Heart left ventricle (tissue), 16 donors: ENCODE results near the gene PCK1. TPM values are rescaled to one million over a fixed set of nuclear protein-coding genes. Genes with fewer than 3 reads are reported as not detected.

Experiments used
- ATAC-seq, 4 donors: fragments of 200-7000 bp; cut with Tn5 transposase; one replicate each; pipeline ENCODE4 v1.9.1; 2020 to 2022; ENCODE audit warnings: moderate library complexity in 4 of 4, mild to moderate bottlenecking in 3 of 4, moderate number of reproducible peaks in 1 of 4
- DNase-seq, 5 donors: peaks; one replicate each; pipeline ENCODE4 v3.0.0-alpha.2; 2020
- H3K27ac ChIP-seq, 12 donors: fragments of 200-600 bp; sonication (generic) in 4 of 12; one replicate each; pipeline versions ENCODE4 v1.5.0 to v1.8.0; 2016 to 2022; ENCODE audit warnings: mild to moderate bottlenecking in 2 of 12
- H3K27me3 ChIP-seq, 9 donors: fragments of 200-600 bp; sonication (generic) in 2 of 9; one replicate each; pipeline versions ENCODE4 v1.5.1 to v1.8.0; 2016 to 2022; ENCODE audit warnings: mild to moderate bottlenecking in 3 of 9
- H3K36me3 ChIP-seq, 9 donors: fragments of 200-600 bp; sonication (generic) in 2 of 9; one replicate each; pipeline versions ENCODE4 v1.5.0 to v1.8.0; 2018 to 2022; ENCODE audit warnings: mild to moderate bottlenecking in 2 of 9
- H3K4me1 ChIP-seq, 12 donors: fragments of 200-600 bp; sonication (generic) in 4 of 12; one replicate each; pipeline versions ENCODE4 v1.5.0 to v1.8.0; 2016 to 2022; ENCODE audit warnings: mild to moderate bottlenecking in 3 of 12
- H3K4me3 ChIP-seq, 12 donors: fragments of 200-600 bp; sonication (generic) in 4 of 12; one replicate each; pipeline versions ENCODE4 v1.5.0 to v1.8.0; 2017 to 2022; ENCODE audit warnings: mild to moderate bottlenecking in 9 of 12, moderate library complexity in 4 of 12
- H3K9me3 ChIP-seq, 12 donors: fragments of 200-600 bp; sonication (generic) in 4 of 12; one replicate each; pipeline versions ENCODE4 v1.5.0 to v1.8.0; 2016 to 2022; ENCODE audit warnings: mild to moderate bottlenecking in 1 of 12
- CTCF ChIP-seq, 12 donors: fragments of 200-600 bp; sonication (generic) in 4 of 12; IDR thresholded peaks; one replicate each; pipeline versions ENCODE4 v1.5.0 to v1.8.0; 2018 to 2022; ENCODE audit warnings: antibody characterized with exemption in 12 of 12, mild to moderate bottlenecking in 5 of 12
- POLR2A ChIP-seq, 2 donors: fragments of 450-650 bp; IDR thresholded peaks; one replicate each; pipeline ENCODE4 v1.6.1; 2017; ENCODE audit warnings: antibody characterized with exemption in 2 of 2, mild to moderate bottlenecking in 2 of 2, moderate library complexity in 2 of 2
- WGBS, 4 donors: extraction: QIAGEN DNeasy Blood & Tissue Kit in 2 of 4; methylation state at CpG; one replicate each; pipeline versions ENCODE4 v1.1.5 to v1.1.7; 2013 to 2018; 5-methylcytosine and 5-hydroxymethylcytosine counted together
- intact Hi-C, 10 donors: fragments of 100-400 bp; cut with DNase I; formaldehyde crosslinking; loops; one replicate each; pipeline versions ENCODE4 v1.11.1 to v1.14.2; 2022
- polyA plus RNA-seq, 2 donors: library from polyadenylated mRNA; stranded (reverse); fragments of 200-250 nt; gene quantifications; one replicate each; pipeline ENCODE4 v1.2.3, GENCODE V29; 2013
- total RNA-seq, 9 donors: library from RNA; depleted of rRNA in 2 of 9; stranded (reverse); fragments of >200 nt in 2 of 9; fragmentation: NEBNext Ultra II Directional in 3 of 9; extraction: Animal tissue kit (Norgen Biotek cat#: 25700) in 3 of 9; gene quantifications; one replicate each; pipeline versions ENCODE4 v1.1.0 to v1.2.4, GENCODE V29; 2016 to 2023
- donor health status: ischemic (EF 13 %, LVEDD 7.1; RV severe dilation, severe dysfunction).
- donor health status: healthy with polysubstance abuse.
- donor health status: DM: no; HTN: yes; CAD: no.
- donor health status: DM: no; HTN: no; CAD: no.
- donor health status: ischemic (EF 25% LVEDD 6.9; RV normal size, moderate dysfunction).
- donor health status: ischemic (EF 25% LVEDD 5.7; RV mildly dilated, moderate dysfunction).
- donor health status: healthy.
- donor health status: DM: yes; HTN: yes; CAD: no.
- donor health status: ischemic (EF 35%, LVEDD 5.7; RV mildly dilated, moderate dysfunction).
- donor health status: nonischemic (EF 11% LVEDD 7.7; RV severe dilation, severe dysfunction).
- donor health status: DM: yes; HTN: yes; CAD: no.
- donor health status: PGD.
- donor health status: ischemic (EF 29% LVEDD 5.4; RV normal size, mild dysfunction).
- donor health status: nonischemic (EF 23%, LVEDD 6.1; RV moderate dilation, normal function).

Gene PCK1
- total and polyA plus RNA-seq, 11 donors = 0.13 to 22.0 (median 0.40) TPM; not detected in 2

GRCh38 chr20:57582432-57583288, 21.8 kb downstream of the PCK1 start:
- intact Hi-C loops = no loop called here
- Histone ChIP-seq H3K27me3 (peaks cover 5 to 56% (median 26%) of the 10 kb centered on the region in 9 donors), H3K4me3 (no peak overlapping the region), H3K36me3 (no peaks in the 10 kb centered on the region), H3K27ac (peak overlapping the region in 10 of 12 donors; percentile 9 to 73 (median 44)), H3K4me1 (peaks cover 0 to 13% (median 0%) of the 10 kb centered on the region in 12 donors), H3K9me3 (peaks cover 0 to 5% (median 0%) of the 10 kb centered on the region in 12 donors)
- DNase-seq (peak in 2 of 5 donors; percentile 42 to 49), ATAC-seq (peak in 2 of 4 donors; percentile 50 to 77)
- TF ChIP-seq POLR2A (IDR thresholded peaks at IDR 0.05) (no peak), CTCF (IDR thresholded peaks at IDR 0.05) (peak in 7 of 12 donors; percentile 12 to 41 (median 27))
- WGBS, 4 donors = 37 to 55% (median 40%) methylated on average over 14 to 21 of the region's 21 CpGs

- 85 to 93% (median 87%) methylated on average over 17 to 18 of the region's 18 CpGs for WGBS, 4 donors
- H3K4me3 ChIP-seq = no peak overlapping the region
Observed at GRCh38 chr20:57583289-57584257, 22.7 kb downstream of the PCK1 start.

GRCh38 chr20:57584768-57585461, 24.0 kb downstream of the PCK1 start:
- no peak for DNase-seq
- Histone ChIP-seq H3K27me3 (peaks cover 0 to 36% (median 19%) of the 10 kb centered on the region in 9 donors), H3K4me3 (no peak overlapping the region), H3K4me1 (peaks cover 0 to 13% (median 0%) of the 10 kb centered on the region in 12 donors), H3K27ac (no peak overlapping the region), H3K9me3 (peaks cover 0 to 11% (median 0%) of the 10 kb centered on the region in 12 donors), H3K36me3 (no peaks in the 10 kb centered on the region)
- TF ChIP-seq CTCF (IDR thresholded peaks at IDR 0.05) = no peak
- TF ChIP-seq POLR2A (IDR thresholded peaks at IDR 0.05) = no peak
- 63 to 79% (median 78%) methylated on average over 8 of the region's 8 CpGs for WGBS, 4 donors
- no peak for ATAC-seq
- intact Hi-C loops = no loop called here

More at GRCh38 chr20:57583289-57584257, 22.7 kb downstream of the PCK1 start:
- intact Hi-C loops = no loop called here
- TF ChIP-seq POLR2A (IDR thresholded peaks at IDR 0.05) (no peak), CTCF (IDR thresholded peaks at IDR 0.05) (no peak)
- H3K27me3 ChIP-seq = peaks cover 0 to 46% (median 26%) of the 10 kb centered on the region in 9 donors
- peaks cover 0 to 13% (median 0%) of the 10 kb centered on the region in 12 donors for H3K4me1 ChIP-seq
- DNase-seq = no peak
- peaks cover 0 to 11% (median 0%) of the 10 kb centered on the region in 12 donors for H3K9me3 ChIP-seq
- no peak for ATAC-seq
- H3K27ac ChIP-seq = peak overlapping the region in 9 of 12 donors; percentile 16 to 73 (median 44)
- no peaks in the 10 kb centered on the region for H3K36me3 ChIP-seq
